ENCODE measurements around the gene PHRF1. TPM values are rescaled to one million over a fixed set of nuclear protein-coding genes. Genes with fewer than 3 reads are reported as not detected.

Gene PHRF1
- total RNA-seq, 2 experiments from 2014 or later: 32.4 to 33.5 TPM

- Mint-ChIP-seq H3K9me3 (no peaks in the 10 kb centered on the region), H3K36me3 (peaks cover 16% of the 10 kb centered on the region), H3K27me3 (peaks cover 2% of the 10 kb centered on the region), H3K27ac (no peak overlapping the region), H3K4me1 (ENCODE audit: low read depth) (peaks cover 36% of the 10 kb centered on the region), H3K4me3 (no peak overlapping the region)
- ChIA-PET CTCF (interaction anchor here (1.2 to 1.5 kb wide), 2 partner anchors 26 to 61 kb away, joined by 3 read pairs; no protein-coding TSS in a partner anchor), POLR2A (interaction anchor here (0.6 kb wide), 1 partner anchor 69 kb away, joined by 7 read pairs; no protein-coding TSS in a partner anchor)
- DNase-seq: no peak
- intact Hi-C loops (cut with micrococcal nuclease): loop anchor here (5.0 kb wide), 1 partner anchor 37 kb away; the partner anchor contains the start of gene IRF7
These were observed 3.7 kb downstream of the PHRF1 start for GRCh38 chr11:579830-580601.

- POLR2A ChIA-PET: no interaction called here
- Mint-ChIP-seq H3K4me1 (ENCODE audit: low read depth) (peaks cover 34% of the 10 kb centered on the region), H3K27ac (no peak overlapping the region), H3K4me3 (no peak overlapping the region), H3K27me3 (no peaks in the 10 kb centered on the region), H3K36me3 (peaks cover 17% of the 10 kb centered on the region), H3K9me3 (no peaks in the 10 kb centered on the region)
- intact Hi-C loops (cut with micrococcal nuclease): no loop called here
- no peak for DNase-seq
- CTCF ChIA-PET: interaction anchor here (1.5 kb wide), 1 partner anchor 62 kb away, joined by 3 read pairs; no protein-coding TSS in a partner anchor
These were observed 5.1 kb downstream of the PHRF1 start for GRCh38 chr11:581342-581741.

GRCh38 chr11:581752-582151 lies 5.5 kb downstream of the PHRF1 start:
- ChIA-PET POLR2A (no interaction called here), CTCF (no interaction called here)
- H3K9me3 Mint-ChIP-seq: no peaks in the 10 kb centered on the region
- peaks cover 19% of the 10 kb centered on the region for H3K36me3 Mint-ChIP-seq
- no peak overlapping the region for H3K27ac Mint-ChIP-seq
- intact Hi-C loops (cut with micrococcal nuclease): no loop called here
- no peak overlapping the region for H3K4me3 Mint-ChIP-seq
- DNase-seq: no peak
- H3K4me1 Mint-ChIP-seq (ENCODE audit: low read depth): peaks cover 37% of the 10 kb centered on the region
- no peaks in the 10 kb centered on the region for H3K27me3 Mint-ChIP-seq

GRCh38 chr11:584287-584686 lies 8.0 kb downstream of the PHRF1 start:
- H3K4me1 Mint-ChIP-seq (ENCODE audit: low read depth): peaks cover 31% of the 10 kb centered on the region
- intact Hi-C loops (cut with micrococcal nuclease): no loop called here
- no peaks in the 10 kb centered on the region for H3K9me3 Mint-ChIP-seq
- POLR2A ChIA-PET: no interaction called here
- CTCF ChIA-PET: no interaction called here
- no peaks in the 10 kb centered on the region for H3K27me3 Mint-ChIP-seq
- H3K4me3 Mint-ChIP-seq: no peak overlapping the region
- no peak for DNase-seq
- H3K27ac Mint-ChIP-seq: no peak overlapping the region
- peaks cover 26% of the 10 kb centered on the region for H3K36me3 Mint-ChIP-seq

- Mint-ChIP-seq H3K9me3 (no peaks in the 10 kb centered on the region), H3K4me3 (no peak overlapping the region), H3K4me1 (ENCODE audit: low read depth) (peaks cover 18% of the 10 kb centered on the region), H3K27me3 (no peaks in the 10 kb centered on the region), H3K27ac (peak overlapping the region; percentile 97), H3K36me3 (peaks cover 33% of the 10 kb centered on the region)
- POLR2A ChIA-PET: interaction anchor here (1.5 to 2.0 kb wide), 2 partner anchors 11 to 18 kb away, joined by 3 to 6 read pairs; no protein-coding TSS in a partner anchor
- DNase-seq: no peak
- intact Hi-C loops (cut with micrococcal nuclease): no loop called here
- CTCF ChIA-PET: no interaction called here
These were observed 10.4 kb downstream of the PHRF1 start for GRCh38 chr11:586376-587316.

- POLR2A ChIA-PET: interaction anchor here (0.8 to 2.0 kb wide), 4 partner anchors 12 to 138 kb away, joined by 3 to 6 read pairs (median 3); partner anchors contain the start of gene HRAS
- intact Hi-C loops (cut with micrococcal nuclease): no loop called here
- no peaks in the 10 kb centered on the region for H3K27me3 Mint-ChIP-seq
- H3K36me3 Mint-ChIP-seq: peaks cover 34% of the 10 kb centered on the region
- DNase-seq: no peak
- peak overlapping the region; percentile 97 for H3K27ac Mint-ChIP-seq
- H3K4me1 Mint-ChIP-seq (ENCODE audit: low read depth): peaks cover 18% of the 10 kb centered on the region
- H3K9me3 Mint-ChIP-seq: no peaks in the 10 kb centered on the region
- CTCF ChIA-PET: interaction anchor here (0.9 to 1.2 kb wide), 3 partner anchors 30 to 108 kb away, joined by 4 to 6 read pairs (median 5); partner anchors contain the start of genes DEAF1 and TMEM80
- peak overlapping the region; percentile 58 for H3K4me3 Mint-ChIP-seq
These were observed 11.3 kb downstream of the PHRF1 start for GRCh38 chr11:587546-587945.

GRCh38 chr11:587978-588380 lies 11.7 kb downstream of the PHRF1 start:
- H3K4me3 Mint-ChIP-seq: peak overlapping the region; percentile 58
- peak overlapping the region; percentile 97 for H3K27ac Mint-ChIP-seq
- no peaks in the 10 kb centered on the region for H3K27me3 Mint-ChIP-seq
- ChIA-PET POLR2A (interaction anchor here (0.8 to 2.0 kb wide), 4 partner anchors 12 to 138 kb away, joined by 3 to 6 read pairs (median 3); partner anchors contain the start of gene HRAS), CTCF (interaction anchor here (0.6 to 1.2 kb wide), 4 partner anchors 31 to 107 kb away, joined by 3 to 6 read pairs (median 4); partner anchors contain the start of genes DEAF1 and TMEM80)
- intact Hi-C loops (cut with micrococcal nuclease): no loop called here
- no peaks in the 10 kb centered on the region for H3K9me3 Mint-ChIP-seq
- H3K36me3 Mint-ChIP-seq: peaks cover 35% of the 10 kb centered on the region
- DNase-seq: peak; percentile 84
- peaks cover 18% of the 10 kb centered on the region for H3K4me1 Mint-ChIP-seq (ENCODE audit: low read depth)

GRCh38 chr11:589798-590197 lies 13.5 kb downstream of the PHRF1 start:
- POLR2A ChIA-PET: no interaction called here
- H3K4me1 Mint-ChIP-seq (ENCODE audit: low read depth): peaks cover 18% of the 10 kb centered on the region
- H3K27ac Mint-ChIP-seq: no peak overlapping the region
- H3K27me3 Mint-ChIP-seq: no peaks in the 10 kb centered on the region
- intact Hi-C loops (cut with micrococcal nuclease): no loop called here
- H3K4me3 Mint-ChIP-seq: no peak overlapping the region
- H3K9me3 Mint-ChIP-seq: no peaks in the 10 kb centered on the region
- peaks cover 44% of the 10 kb centered on the region for H3K36me3 Mint-ChIP-seq
- no peak for DNase-seq
- CTCF ChIA-PET: no interaction called here

GRCh38 chr11:590997-591396 lies 14.7 kb downstream of the PHRF1 start:
- Mint-ChIP-seq H3K9me3 (no peaks in the 10 kb centered on the region), H3K4me1 (ENCODE audit: low read depth) (peaks cover 20% of the 10 kb centered on the region), H3K27ac (no peak overlapping the region), H3K36me3 (peaks cover 45% of the 10 kb centered on the region), H3K4me3 (no peak overlapping the region), H3K27me3 (no peaks in the 10 kb centered on the region)
- intact Hi-C loops (cut with micrococcal nuclease): no loop called here
- no peak for DNase-seq
- POLR2A ChIA-PET: no interaction called here
- CTCF ChIA-PET: no interaction called here

- ChIA-PET POLR2A (no interaction called here), CTCF (no interaction called here)
- peaks cover 48% of the 10 kb centered on the region for H3K36me3 Mint-ChIP-seq
- no peaks in the 10 kb centered on the region for H3K27me3 Mint-ChIP-seq
- no peak overlapping the region for H3K27ac Mint-ChIP-seq
- intact Hi-C loops (cut with micrococcal nuclease): no loop called here
- DNase-seq: no peak
- peaks cover 19% of the 10 kb centered on the region for H3K4me1 Mint-ChIP-seq (ENCODE audit: low read depth)
- no peak overlapping the region for H3K4me3 Mint-ChIP-seq
- H3K9me3 Mint-ChIP-seq: no peaks in the 10 kb centered on the region
These were observed 16.2 kb downstream of the PHRF1 start for GRCh38 chr11:592501-592900.

GRCh38 chr11:592918-593317 lies 16.6 kb downstream of the PHRF1 start:
- Mint-ChIP-seq H3K27ac (no peak overlapping the region), H3K4me3 (no peak overlapping the region), H3K9me3 (no peaks in the 10 kb centered on the region), H3K27me3 (no peaks in the 10 kb centered on the region), H3K36me3 (peaks cover 47% of the 10 kb centered on the region), H3K4me1 (ENCODE audit: low read depth) (peaks cover 15% of the 10 kb centered on the region)
- intact Hi-C loops (cut with micrococcal nuclease): no loop called here
- POLR2A ChIA-PET: no interaction called here
- CTCF ChIA-PET: no interaction called here
- no peak for DNase-seq

- intact Hi-C loops (cut with micrococcal nuclease): no loop called here
- peaks cover 10% of the 10 kb centered on the region for H3K4me1 Mint-ChIP-seq (ENCODE audit: low read depth)
- ChIA-PET CTCF (no interaction called here), POLR2A (no interaction called here)
- H3K4me3 Mint-ChIP-seq: no peak overlapping the region
- H3K9me3 Mint-ChIP-seq: no peaks in the 10 kb centered on the region
- H3K36me3 Mint-ChIP-seq: peaks cover 46% of the 10 kb centered on the region
- H3K27me3 Mint-ChIP-seq: no peaks in the 10 kb centered on the region
- no peak for DNase-seq
- no peak overlapping the region for H3K27ac Mint-ChIP-seq
These were observed 17.1 kb downstream of the PHRF1 start for GRCh38 chr11:593347-593746.

All from activated CD4-positive, alpha-beta memory T cell treated with anti-CD3 and anti-CD28 coated beads for 36 hours (primary cell).